Endothelial cell (in vitro differentiated cells): ENCODE measurements around the gene DYRK1A. TPM values are rescaled to one million over a fixed set of nuclear protein-coding genes. Genes with fewer than 3 reads are reported as not detected.
"Not testable (repeated sequence)": the region's sequence is repeated elsewhere in the genome, so short reads cannot be mapped to it uniquely, and the experiment has no call there.

ENCODE experiments used
- DNase-seq: peaks from one replicate; pipeline ENCODE4 v3.0.0; 2021; ENCODE audit warnings: low spot score
- H3K27ac Mint-ChIP-seq: one replicate; pipeline ENCODE4 v1.8.0; 2021; ENCODE audit warnings: mixed read lengths, inconsistent platforms; ENCODE audit not compliant: unreplicated experiment
- H3K27me3 Mint-ChIP-seq: one replicate; pipeline ENCODE4 v1.8.0; 2021; ENCODE audit warnings: mild to moderate bottlenecking, moderate library complexity, mixed read lengths, inconsistent platforms; ENCODE audit not compliant: unreplicated experiment
- H3K36me3 Mint-ChIP-seq: one replicate; pipeline ENCODE4 v1.8.0; 2021; ENCODE audit warnings: mild to moderate bottlenecking, low read depth, mixed read lengths, inconsistent platforms; ENCODE audit not compliant: unreplicated experiment
- H3K4me1 Mint-ChIP-seq: one replicate; pipeline ENCODE4 v1.8.0; 2021; ENCODE audit warnings: mild to moderate bottlenecking, mixed read lengths, inconsistent platforms; ENCODE audit not compliant: unreplicated experiment
- H3K4me3 Mint-ChIP-seq: one replicate; pipeline ENCODE4 v1.8.0; 2021; ENCODE audit warnings: mild to moderate bottlenecking, mixed read lengths, inconsistent platforms; ENCODE audit not compliant: unreplicated experiment
- H3K9me3 Mint-ChIP-seq: one replicate; pipeline ENCODE4 v1.8.0; 2021; ENCODE audit warnings: mixed read lengths, inconsistent platforms; ENCODE audit not compliant: unreplicated experiment
- total RNA-seq: library from RNA; stranded (reverse); fragmentation: NEBNext Ultra II Directional; extraction: Animal tissue kit (Norgen Biotek cat#: 25700); gene quantifications from one replicate; pipeline ENCODE4 v1.2.1, GENCODE V29; 2021; ENCODE audit not compliant: unreplicated experiment
- TF ChIP-seq, protein P1 (sequence below): fragments of 200-600 bp; sonication (generic); IDR thresholded peaks from one replicate; pipeline ENCODE4 v1.5.0; 2021; ENCODE audit warnings: antibody characterized with exemption; ENCODE audit not compliant: unreplicated experiment

DYRK1A gene
- total RNA-seq, 1 donor from 2014 or later: 87.5 TPM

DNA sequence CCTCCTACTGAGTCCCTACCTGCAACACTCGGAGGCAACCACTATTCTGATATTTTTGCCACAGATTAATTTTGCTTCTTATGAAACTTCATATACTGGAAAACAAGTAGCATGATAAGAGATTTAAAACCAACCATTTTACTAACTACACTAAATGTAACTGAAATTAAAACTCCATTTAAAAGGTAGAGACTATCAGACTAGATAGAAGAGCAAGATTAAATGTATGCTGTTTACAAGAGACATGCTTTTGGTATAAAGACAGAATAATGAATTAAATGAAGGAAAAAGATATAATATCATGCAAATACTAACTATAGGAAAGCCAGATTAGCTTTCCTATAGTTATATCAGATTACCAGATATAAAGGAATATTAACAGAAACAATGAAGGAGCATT lies 175.9 kb downstream of the DYRK1A start:
- Mint-ChIP-seq H3K9me3 (no peaks in the 10 kb centered on the region), H3K36me3 (no peaks in the 10 kb centered on the region)

DNA sequence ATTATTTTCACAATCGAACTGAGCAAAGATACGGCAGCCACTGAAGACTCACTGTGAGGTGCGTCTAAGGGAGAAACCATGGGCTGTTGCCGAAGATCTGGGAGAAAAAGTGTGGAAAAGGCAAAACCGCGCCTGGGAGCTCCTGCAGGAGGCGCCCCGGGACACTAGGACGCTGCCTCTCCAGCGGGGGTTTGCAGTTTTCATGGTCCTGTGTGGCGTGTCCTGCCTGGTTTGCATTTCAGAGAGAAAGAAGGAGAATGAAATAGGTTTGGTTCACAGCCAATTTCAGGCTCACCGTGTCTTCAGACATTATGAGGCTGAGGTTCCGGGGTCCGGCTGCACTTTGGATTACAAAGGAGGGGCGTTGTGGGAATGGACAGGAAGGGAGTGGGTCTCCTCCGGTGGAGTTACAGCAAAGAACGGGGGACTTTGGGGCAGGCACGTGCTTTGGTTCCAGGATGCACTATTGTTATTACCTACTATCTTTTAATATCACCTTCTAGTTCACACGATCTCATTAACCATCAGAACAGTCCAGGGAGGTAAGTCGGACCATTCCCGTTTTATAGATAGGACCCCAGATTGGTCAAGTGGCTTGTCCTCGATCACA lies 179.8 kb downstream of the DYRK1A start:
- Mint-ChIP-seq H3K36me3 (no peaks in the 10 kb centered on the region), H3K27ac (peak overlapping the region; percentile 80), H3K9me3 (no peaks in the 10 kb centered on the region), H3K4me3 (no peak overlapping the region), H3K27me3 (peaks cover 3% of the 10 kb centered on the region), H3K4me1 (peaks cover 33% of the 10 kb centered on the region)
- DNase-seq: no peak
- TF ChIP-seq, protein P1, sequence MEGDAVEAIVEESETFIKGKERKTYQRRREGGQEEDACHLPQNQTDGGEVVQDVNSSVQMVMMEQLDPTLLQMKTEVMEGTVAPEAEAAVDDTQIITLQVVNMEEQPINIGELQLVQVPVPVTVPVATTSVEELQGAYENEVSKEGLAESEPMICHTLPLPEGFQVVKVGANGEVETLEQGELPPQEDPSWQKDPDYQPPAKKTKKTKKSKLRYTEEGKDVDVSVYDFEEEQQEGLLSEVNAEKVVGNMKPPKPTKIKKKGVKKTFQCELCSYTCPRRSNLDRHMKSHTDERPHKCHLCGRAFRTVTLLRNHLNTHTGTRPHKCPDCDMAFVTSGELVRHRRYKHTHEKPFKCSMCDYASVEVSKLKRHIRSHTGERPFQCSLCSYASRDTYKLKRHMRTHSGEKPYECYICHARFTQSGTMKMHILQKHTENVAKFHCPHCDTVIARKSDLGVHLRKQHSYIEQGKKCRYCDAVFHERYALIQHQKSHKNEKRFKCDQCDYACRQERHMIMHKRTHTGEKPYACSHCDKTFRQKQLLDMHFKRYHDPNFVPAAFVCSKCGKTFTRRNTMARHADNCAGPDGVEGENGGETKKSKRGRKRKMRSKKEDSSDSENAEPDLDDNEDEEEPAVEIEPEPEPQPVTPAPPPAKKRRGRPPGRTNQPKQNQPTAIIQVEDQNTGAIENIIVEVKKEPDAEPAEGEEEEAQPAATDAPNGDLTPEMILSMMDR: no peak

More for the DNA sequence above, 175.9 kb downstream of the DYRK1A start:
- Mint-ChIP-seq H3K27me3 (no peaks in the 10 kb centered on the region), H3K27ac (no peak overlapping the region), H3K4me3 (no peak overlapping the region), H3K4me1 (peaks cover 15% of the 10 kb centered on the region)
- no peak for DNase-seq
- TF ChIP-seq, protein P1: no peak

DNA sequence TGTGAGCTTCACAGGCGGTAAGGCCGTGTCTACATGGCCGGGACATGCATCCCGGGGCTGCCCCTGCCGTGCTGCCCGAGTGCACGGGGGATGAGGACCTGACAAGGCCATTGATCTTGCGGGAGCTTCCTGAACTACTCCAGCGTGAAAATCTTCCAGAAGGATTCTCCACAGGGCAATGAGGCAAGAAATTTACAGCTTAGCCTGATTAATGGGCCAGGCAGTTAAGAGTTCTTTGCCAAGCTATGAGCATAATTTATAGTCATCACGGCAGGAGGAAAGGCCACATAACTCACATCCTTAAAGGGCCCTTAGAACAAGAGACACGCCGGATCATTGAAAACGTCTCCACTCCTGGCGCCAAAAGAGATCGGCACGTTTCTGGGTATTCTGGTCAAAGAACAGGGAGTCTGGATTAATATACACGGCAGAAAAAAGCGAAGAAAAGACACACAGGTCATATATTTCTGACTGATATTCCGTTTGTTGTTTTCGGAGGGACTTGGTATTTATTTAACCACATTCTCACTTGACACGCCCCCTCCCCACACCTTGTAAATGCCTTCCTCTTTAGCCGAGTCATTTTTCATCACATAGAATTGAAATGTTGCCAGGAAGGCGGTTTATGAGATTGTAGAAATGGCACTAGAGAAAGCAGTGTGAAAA lies 180.5 kb downstream of the DYRK1A start:
- no peaks in the 10 kb centered on the region for H3K9me3 Mint-ChIP-seq
- peaks cover 33% of the 10 kb centered on the region for H3K4me1 Mint-ChIP-seq
- no peaks in the 10 kb centered on the region for H3K36me3 Mint-ChIP-seq
- TF ChIP-seq, protein P1: no peak
- H3K27ac Mint-ChIP-seq: peak overlapping the region; percentile 80
- H3K4me3 Mint-ChIP-seq: no peak overlapping the region
- no peak for DNase-seq
- H3K27me3 Mint-ChIP-seq: peaks cover 3% of the 10 kb centered on the region

DNA sequence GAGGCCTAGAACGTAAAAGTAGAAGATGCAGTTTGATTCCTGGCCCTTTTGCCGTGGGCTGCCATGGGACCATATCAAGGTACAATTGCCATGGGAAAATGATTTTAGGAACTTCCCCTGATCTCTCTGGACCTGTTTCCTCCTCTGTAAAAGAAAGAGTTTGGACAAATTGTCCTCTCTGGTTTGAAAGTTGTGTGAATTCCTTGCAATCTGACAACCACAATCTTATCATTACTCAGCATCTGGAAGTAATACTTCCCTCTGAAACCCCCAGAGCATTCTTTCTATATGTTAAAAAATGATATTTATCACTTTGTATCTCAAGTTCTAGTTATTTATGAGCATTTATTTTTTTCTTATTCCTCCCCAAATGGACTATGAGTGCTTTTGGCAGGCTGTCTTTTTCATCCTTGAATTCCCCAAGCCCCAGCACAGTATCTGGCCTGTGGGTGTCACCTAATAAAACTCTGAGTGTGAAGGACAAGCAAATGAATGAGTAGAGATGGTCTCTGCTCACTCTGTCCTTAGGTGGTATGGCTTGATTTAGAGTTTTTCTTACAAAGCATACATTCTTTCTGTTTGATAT lies 181.1 kb downstream of the DYRK1A start:
- TF ChIP-seq, protein P1: no peak
- H3K27me3 Mint-ChIP-seq: peaks cover 3% of the 10 kb centered on the region
- H3K9me3 Mint-ChIP-seq: no peaks in the 10 kb centered on the region
- H3K4me3 Mint-ChIP-seq: no peak overlapping the region
- DNase-seq: no peak
- no peaks in the 10 kb centered on the region for H3K36me3 Mint-ChIP-seq
- peak overlapping the region; percentile 80 for H3K27ac Mint-ChIP-seq
- peaks cover 33% of the 10 kb centered on the region for H3K4me1 Mint-ChIP-seq

- Mint-ChIP-seq H3K9me3 (no peaks in the 10 kb centered on the region), H3K27me3 (peaks cover 3% of the 10 kb centered on the region)
- no peak for DNase-seq
Measured at GRCh38 chr21:37548521-37548981, 182.0 kb downstream of the DYRK1A start.

GRCh38 chr21:37549730-37550129 lies 183.2 kb downstream of the DYRK1A start:
- H3K27me3 Mint-ChIP-seq, DNase-seq, H3K9me3 Mint-ChIP-seq, H3K36me3 Mint-ChIP-seq, H3K27ac Mint-ChIP-seq, H3K4me3 Mint-ChIP-seq: not testable (repeated sequence)
- H3K4me1 Mint-ChIP-seq: peaks cover 33% of the 10 kb centered on the region

More at GRCh38 chr21:37548521-37548981, 182.0 kb downstream of the DYRK1A start:
- peaks cover 33% of the 10 kb centered on the region for H3K4me1 Mint-ChIP-seq
- TF ChIP-seq, protein P1: no peak
- H3K36me3 Mint-ChIP-seq: no peaks in the 10 kb centered on the region
- no peak overlapping the region for H3K27ac Mint-ChIP-seq
- no peak overlapping the region for H3K4me3 Mint-ChIP-seq
